ENCODE measurements around the gene ENDOV. TPM values are rescaled to one million over a fixed set of nuclear protein-coding genes. Genes with fewer than 3 reads are reported as not detected.

The ENDOV gene
- total RNA-seq, 2 donors from 2014 or later, result 27.3 to 46.7 TPM

GRCh38 chr17:80388175-80388574 is 26.8 kb upstream of the ENDOV start:
- Histone ChIP-seq H3K27ac (no peak overlapping the region), H3K4me1 (ENCODE audit: control insufficient read depth in 1 of 2, low read depth in 2 of 2) (no peaks in the 10 kb centered on the region), H3K9me3 (no peaks in the 10 kb centered on the region), H3K36me3 (peaks cover 81% of the 10 kb centered on the region), H3K27me3 (replicated peaks; ENCODE audit: insufficient read depth) (no peaks in the 10 kb centered on the region), H3K4me3 (no peak overlapping the region)
- no peak for ATAC-seq (ENCODE audit: insufficient number of reproducible peaks, low FRiP score, low read depth)
- no peak for DNase-seq (ENCODE audit: low spot score)
- TF ChIP-seq, protein P1, sequence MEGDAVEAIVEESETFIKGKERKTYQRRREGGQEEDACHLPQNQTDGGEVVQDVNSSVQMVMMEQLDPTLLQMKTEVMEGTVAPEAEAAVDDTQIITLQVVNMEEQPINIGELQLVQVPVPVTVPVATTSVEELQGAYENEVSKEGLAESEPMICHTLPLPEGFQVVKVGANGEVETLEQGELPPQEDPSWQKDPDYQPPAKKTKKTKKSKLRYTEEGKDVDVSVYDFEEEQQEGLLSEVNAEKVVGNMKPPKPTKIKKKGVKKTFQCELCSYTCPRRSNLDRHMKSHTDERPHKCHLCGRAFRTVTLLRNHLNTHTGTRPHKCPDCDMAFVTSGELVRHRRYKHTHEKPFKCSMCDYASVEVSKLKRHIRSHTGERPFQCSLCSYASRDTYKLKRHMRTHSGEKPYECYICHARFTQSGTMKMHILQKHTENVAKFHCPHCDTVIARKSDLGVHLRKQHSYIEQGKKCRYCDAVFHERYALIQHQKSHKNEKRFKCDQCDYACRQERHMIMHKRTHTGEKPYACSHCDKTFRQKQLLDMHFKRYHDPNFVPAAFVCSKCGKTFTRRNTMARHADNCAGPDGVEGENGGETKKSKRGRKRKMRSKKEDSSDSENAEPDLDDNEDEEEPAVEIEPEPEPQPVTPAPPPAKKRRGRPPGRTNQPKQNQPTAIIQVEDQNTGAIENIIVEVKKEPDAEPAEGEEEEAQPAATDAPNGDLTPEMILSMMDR (IDR thresholded peaks at IDR 0.05), result no peak

DNA sequence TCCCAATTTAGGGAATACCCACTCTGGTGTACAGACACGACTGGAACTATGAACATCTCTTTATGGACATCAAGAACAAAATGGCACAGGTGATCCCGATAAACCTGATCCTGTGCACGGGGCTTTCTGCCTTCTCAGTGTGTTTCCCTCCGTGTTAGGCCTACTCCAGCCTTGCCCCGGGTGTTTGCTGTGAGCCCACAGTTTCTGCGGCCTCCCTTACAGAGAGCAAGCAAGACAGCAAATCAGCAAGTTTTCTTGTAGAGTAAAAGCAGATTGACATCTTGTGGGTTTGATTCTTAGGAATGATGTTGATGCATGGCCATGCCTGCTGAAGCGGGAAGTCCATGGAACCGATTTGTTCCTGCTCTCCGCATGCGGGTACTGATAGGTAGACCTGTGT is 26.4 kb upstream of the ENDOV start:
- Histone ChIP-seq H3K27me3 (replicated peaks; ENCODE audit: insufficient read depth) (no peaks in the 10 kb centered on the region), H3K36me3 (peaks cover 79% of the 10 kb centered on the region), H3K4me3 (no peak overlapping the region), H3K4me1 (ENCODE audit: control insufficient read depth in 1 of 2, low read depth in 2 of 2) (no peaks in the 10 kb centered on the region), H3K9me3 (no peaks in the 10 kb centered on the region), H3K27ac (no peak overlapping the region)
- no peak for ATAC-seq (ENCODE audit: insufficient number of reproducible peaks, low FRiP score, low read depth)
- TF ChIP-seq, protein P1 (IDR thresholded peaks at IDR 0.05), result no peak
- DNase-seq (ENCODE audit: low spot score), result no peak

- DNase-seq (ENCODE audit: low spot score), result no peak
These were observed 25.7 kb upstream of the ENDOV start for GRCh38 chr17:80389011-80389995.

DNA sequence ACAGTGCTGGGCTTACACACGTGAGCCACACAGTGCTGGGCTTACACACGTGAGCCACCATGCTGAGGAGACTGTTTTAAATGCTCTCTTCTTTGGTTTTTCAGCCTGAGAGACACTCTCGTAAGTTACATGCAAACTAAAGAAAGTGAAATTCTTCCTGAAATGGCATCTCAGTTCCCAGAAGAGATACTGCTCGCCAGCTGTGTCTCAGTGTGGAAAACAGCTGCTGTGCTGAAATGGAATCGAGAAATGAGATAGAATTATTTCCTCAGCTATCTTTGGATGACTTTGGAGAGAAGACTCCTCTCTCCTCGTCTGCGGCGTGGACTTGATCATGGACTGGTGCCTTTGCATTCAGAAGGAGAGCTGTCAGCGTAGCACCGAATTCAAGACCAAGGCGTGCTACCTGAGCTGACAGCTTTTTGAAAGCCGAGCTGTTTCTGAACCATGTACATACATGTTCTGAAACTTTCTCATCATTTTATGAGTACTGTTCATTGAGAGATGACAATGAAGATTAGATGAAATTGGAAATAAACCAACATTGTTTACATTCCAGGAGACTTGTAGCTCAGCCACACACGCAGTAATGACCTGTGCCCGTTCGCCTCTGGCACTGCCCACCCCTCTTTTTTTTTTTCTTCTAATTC is 21.6 kb upstream of the ENDOV start:
- Histone ChIP-seq H3K27ac (no peak overlapping the region), H3K9me3 (no peaks in the 10 kb centered on the region), H3K36me3 (peaks cover 56% of the 10 kb centered on the region), H3K27me3 (replicated peaks; ENCODE audit: insufficient read depth) (no peaks in the 10 kb centered on the region), H3K4me1 (ENCODE audit: control insufficient read depth in 1 of 2, low read depth in 2 of 2) (no peaks in the 10 kb centered on the region), H3K4me3 (no peak overlapping the region)
- ATAC-seq (ENCODE audit: insufficient number of reproducible peaks, low FRiP score, low read depth), result no peak
- DNase-seq (ENCODE audit: low spot score), result no peak
- TF ChIP-seq, protein P1 (IDR thresholded peaks at IDR 0.05), result no peak

More at GRCh38 chr17:80389011-80389995, 25.7 kb upstream of the ENDOV start:
- no peaks in the 10 kb centered on the region for H3K27me3 ChIP-seq (replicated peaks; ENCODE audit: insufficient read depth)
- no peak overlapping the region for H3K27ac ChIP-seq
- no peaks in the 10 kb centered on the region for H3K4me1 ChIP-seq (ENCODE audit: control insufficient read depth in 1 of 2, low read depth in 2 of 2)
- peaks cover 75% of the 10 kb centered on the region for H3K36me3 ChIP-seq
- H3K9me3 ChIP-seq, result no peaks in the 10 kb centered on the region
- ATAC-seq (ENCODE audit: insufficient number of reproducible peaks, low FRiP score, low read depth), result no peak
- TF ChIP-seq, protein P1 (IDR thresholded peaks at IDR 0.05), result no peak
- no peak overlapping the region for H3K4me3 ChIP-seq

DNA sequence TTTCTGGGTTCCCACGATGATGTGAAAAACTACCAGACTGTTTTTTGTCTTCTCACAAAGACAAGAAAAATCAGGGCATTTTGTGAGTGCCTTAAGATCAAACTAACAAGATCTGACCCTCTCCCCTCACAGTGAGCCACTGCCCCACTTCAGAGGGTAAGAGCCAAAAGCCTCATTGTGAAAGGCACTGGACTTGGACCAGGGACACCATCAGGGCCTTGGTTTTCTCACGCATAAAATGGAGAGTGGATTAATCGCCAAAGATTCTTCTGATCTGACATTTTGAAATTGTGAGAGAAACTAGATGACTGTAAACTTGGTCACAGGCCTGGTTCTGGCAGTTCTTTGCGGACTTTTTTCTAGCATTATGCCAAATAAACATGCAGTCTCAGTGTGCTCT is 21.0 kb upstream of the ENDOV start:
- Histone ChIP-seq H3K27me3 (replicated peaks; ENCODE audit: insufficient read depth) (no peaks in the 10 kb centered on the region), H3K9me3 (no peaks in the 10 kb centered on the region), H3K27ac (no peak overlapping the region), H3K4me1 (ENCODE audit: control insufficient read depth in 1 of 2, low read depth in 2 of 2) (no peaks in the 10 kb centered on the region), H3K36me3 (peaks cover 54% of the 10 kb centered on the region), H3K4me3 (no peak overlapping the region)
- TF ChIP-seq, protein P1 (IDR thresholded peaks at IDR 0.05), result no peak
- no peak for DNase-seq (ENCODE audit: low spot score)
- ATAC-seq (ENCODE audit: insufficient number of reproducible peaks, low FRiP score, low read depth), result no peak

All from thoracic aorta (tissue), 2 donors.